ENCODE results near the gene CLTCL1.

GRCh38 chr22:19139001-19139356 lies 152.5 kb downstream of the CLTCL1 start:
- no peak for TF ChIP-seq FOSL1 (IDR thresholded peaks at IDR 0.05; ENCODE audit: low read depth)
- TF ChIP-seq POLR2A (IDR thresholded peaks at IDR 0.05; ENCODE audit: borderline replicate concordance, extremely low read depth, insufficient read depth, insufficient read length): no peak
- TF ChIP-seq JUND (IDR thresholded peaks at IDR 0.05): no peak
- TF ChIP-seq, protein P1, sequence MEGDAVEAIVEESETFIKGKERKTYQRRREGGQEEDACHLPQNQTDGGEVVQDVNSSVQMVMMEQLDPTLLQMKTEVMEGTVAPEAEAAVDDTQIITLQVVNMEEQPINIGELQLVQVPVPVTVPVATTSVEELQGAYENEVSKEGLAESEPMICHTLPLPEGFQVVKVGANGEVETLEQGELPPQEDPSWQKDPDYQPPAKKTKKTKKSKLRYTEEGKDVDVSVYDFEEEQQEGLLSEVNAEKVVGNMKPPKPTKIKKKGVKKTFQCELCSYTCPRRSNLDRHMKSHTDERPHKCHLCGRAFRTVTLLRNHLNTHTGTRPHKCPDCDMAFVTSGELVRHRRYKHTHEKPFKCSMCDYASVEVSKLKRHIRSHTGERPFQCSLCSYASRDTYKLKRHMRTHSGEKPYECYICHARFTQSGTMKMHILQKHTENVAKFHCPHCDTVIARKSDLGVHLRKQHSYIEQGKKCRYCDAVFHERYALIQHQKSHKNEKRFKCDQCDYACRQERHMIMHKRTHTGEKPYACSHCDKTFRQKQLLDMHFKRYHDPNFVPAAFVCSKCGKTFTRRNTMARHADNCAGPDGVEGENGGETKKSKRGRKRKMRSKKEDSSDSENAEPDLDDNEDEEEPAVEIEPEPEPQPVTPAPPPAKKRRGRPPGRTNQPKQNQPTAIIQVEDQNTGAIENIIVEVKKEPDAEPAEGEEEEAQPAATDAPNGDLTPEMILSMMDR (IDR thresholded peaks at IDR 0.05 in 2 of 3, conservative IDR thresholded peaks at IDR 0.05 in 1 of 3; ENCODE audit: borderline replicate concordance in 1 of 3, insufficient read depth in 1 of 3, low read depth in 2 of 3, low read length in 2 of 3): no peak
- TF ChIP-seq EZH2phosphoT487 (IDR thresholded peaks at IDR 0.05; ENCODE audit: borderline replicate concordance): no peak
- TF ChIP-seq TCF7L2 (IDR thresholded peaks at IDR 0.05; ENCODE audit: borderline replicate concordance, extremely low read depth, insufficient read depth, insufficient read length): no peak
- no peak for TF ChIP-seq SRF (IDR thresholded peaks at IDR 0.05; ENCODE audit: low read depth)
- TF ChIP-seq POLR2AphosphoS5 (IDR thresholded peaks at IDR 0.05; ENCODE audit: low read depth, low read length): no peak
- no peak for TF ChIP-seq REST (IDR thresholded peaks at IDR 0.05; ENCODE audit: low read depth)
